Neural cell (in vitro differentiated cells): ENCODE measurements around the gene SH3RF2.

ENCODE experiments used
- CTCF ChIP-seq: fragments of 450-650 bp; IDR thresholded peaks from 2 replicates; pipeline ENCODE4 v1.5.1; 2014; ENCODE audit warnings: antibody characterized with exemption, mild to moderate bottlenecking, moderate library complexity; ENCODE audit not compliant: poor library complexity, severe bottlenecking
- EP300 ChIP-seq: fragments of 450-650 bp; conservative IDR thresholded peaks from 2 replicates; pipeline ENCODE4 v1.6.1; 2014; ENCODE audit warnings: antibody characterized with exemption, mild to moderate bottlenecking, moderate library complexity; ENCODE audit not compliant: poor library complexity, severe bottlenecking
- EZH2 ChIP-seq: fragments of 200-600, 300-800 bp; shearing (Covaris generic), sonication (generic); IDR thresholded peaks from 2 replicates; pipeline ENCODE4 v1.6.1; 2014; ENCODE audit warnings: antibody characterized with exemption, low read length, borderline replicate concordance, mild to moderate bottlenecking; ENCODE audit not compliant: insufficient read depth, poor library complexity, severe bottlenecking
- POLR2AphosphoS5 ChIP-seq: IDR thresholded peaks from 2 replicates; pipeline ENCODE4 v1.6.1; 2012
- REST ChIP-seq: IDR thresholded peaks from 2 replicates; pipeline ENCODE4 v1.6.1; 2012; ENCODE audit warnings: borderline replicate concordance
- SMC3 ChIP-seq: fragments of 450-650 bp; conservative IDR thresholded peaks from 2 replicates; pipeline ENCODE4 v1.6.1; 2014; ENCODE audit warnings: antibody characterized with exemption, mild to moderate bottlenecking, moderate library complexity; ENCODE audit not compliant: poor library complexity
- TAF1 ChIP-seq: IDR thresholded peaks from 2 replicates; pipeline ENCODE4 v1.6.1; 2012; ENCODE audit warnings: low read depth

GRCh38 chr5:145918397-145918796 lies 18.0 kb upstream of the SH3RF2 start:
- TF ChIP-seq EP300, result no peak
- TF ChIP-seq CTCF, result no peak
- TF ChIP-seq EZH2, result no peak
- no peak for TF ChIP-seq SMC3
- TF ChIP-seq TAF1, result no peak
- TF ChIP-seq POLR2AphosphoS5, result no peak
- no peak for TF ChIP-seq REST
